Breast epithelium (tissue), 3 donors: ENCODE results near the gene SPG7.

ENCODE experiments used
- POLR2AphosphoS5 ChIP-seq, 3 donors: sonication (generic); formaldehyde crosslinking; IDR thresholded peaks; one replicate each; pipeline ENCODE4 v1.6.1; 2017; ENCODE audit warnings: antibody characterized with exemption in 3 of 3
- TF ChIP-seq, protein P1 (sequence below), 3 donors: fragments of 450-650 bp; IDR thresholded peaks; one replicate each; pipeline ENCODE4 v1.5.1; 2016 to 2017; ENCODE audit warnings: antibody characterized with exemption in 3 of 3, mild to moderate bottlenecking in 3 of 3, moderate library complexity in 3 of 3

DNA sequence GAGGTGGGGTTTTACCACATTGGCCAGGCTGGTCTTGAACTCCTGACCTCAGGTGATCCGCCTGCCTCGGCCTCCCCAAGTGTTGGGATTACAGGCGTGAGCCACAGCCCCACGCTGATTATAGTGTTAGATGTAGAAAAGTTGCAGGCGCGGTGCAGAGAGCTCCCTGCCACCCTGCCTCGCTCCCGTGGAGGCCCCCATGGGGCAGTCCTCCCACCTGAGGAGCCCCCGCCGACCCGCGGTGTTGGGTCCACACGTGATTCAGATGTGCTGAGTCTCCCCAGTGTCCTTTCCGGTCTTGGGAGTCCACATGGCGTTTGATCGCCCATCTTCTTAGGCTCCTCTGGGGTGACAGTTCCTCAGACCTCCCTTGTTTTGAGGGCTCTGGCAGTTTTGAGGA is 47.1 kb downstream of the SPG7 start:
- TF ChIP-seq, protein P1, sequence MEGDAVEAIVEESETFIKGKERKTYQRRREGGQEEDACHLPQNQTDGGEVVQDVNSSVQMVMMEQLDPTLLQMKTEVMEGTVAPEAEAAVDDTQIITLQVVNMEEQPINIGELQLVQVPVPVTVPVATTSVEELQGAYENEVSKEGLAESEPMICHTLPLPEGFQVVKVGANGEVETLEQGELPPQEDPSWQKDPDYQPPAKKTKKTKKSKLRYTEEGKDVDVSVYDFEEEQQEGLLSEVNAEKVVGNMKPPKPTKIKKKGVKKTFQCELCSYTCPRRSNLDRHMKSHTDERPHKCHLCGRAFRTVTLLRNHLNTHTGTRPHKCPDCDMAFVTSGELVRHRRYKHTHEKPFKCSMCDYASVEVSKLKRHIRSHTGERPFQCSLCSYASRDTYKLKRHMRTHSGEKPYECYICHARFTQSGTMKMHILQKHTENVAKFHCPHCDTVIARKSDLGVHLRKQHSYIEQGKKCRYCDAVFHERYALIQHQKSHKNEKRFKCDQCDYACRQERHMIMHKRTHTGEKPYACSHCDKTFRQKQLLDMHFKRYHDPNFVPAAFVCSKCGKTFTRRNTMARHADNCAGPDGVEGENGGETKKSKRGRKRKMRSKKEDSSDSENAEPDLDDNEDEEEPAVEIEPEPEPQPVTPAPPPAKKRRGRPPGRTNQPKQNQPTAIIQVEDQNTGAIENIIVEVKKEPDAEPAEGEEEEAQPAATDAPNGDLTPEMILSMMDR (IDR thresholded peaks at IDR 0.05) = no peak
- no peak for TF ChIP-seq POLR2AphosphoS5 (IDR thresholded peaks at IDR 0.05)
